ENCODE results near the gene SP110. TPM values are rescaled to one million over a fixed set of nuclear protein-coding genes. Genes with fewer than 3 reads are reported as not detected.

The SP110 gene
- total and polyA plus RNA-seq, 2 of the 8 experiments (the other 6 are each of a cell fraction or from before 2014, with no cell fraction given), result 3.1 to 7.1 TPM

- H3K79me2 ChIP-seq (ENCODE audit: control insufficient read depth in 1 of 2, insufficient read depth in 2 of 2, low read length in 2 of 2), result no peaks in the 10 kb centered on the region
- no peak overlapping the region for H3K27ac ChIP-seq (ENCODE audit: low read depth, low read length)
- ChIA-PET CTCF (ENCODE audit: partially characterized antibody) (interaction anchor here (0.8 to 0.9 kb wide), 2 partner anchors 91 to 454 kb away, joined by 3 read pairs; no protein-coding TSS in a partner anchor), POLR2A (ENCODE audit: partially characterized antibody) (no interaction called here)
- no peak overlapping the region for H4K5ac ChIP-seq (ENCODE audit: insufficient read length, low read depth, low read length)
- H2BK5ac ChIP-seq (ENCODE audit: low read depth, low read length), result no peak overlapping the region
- no peak overlapping the region for H4K8ac ChIP-seq (ENCODE audit: extremely low read depth, insufficient read depth, low read length)
- no peak overlapping the region for H3K4ac ChIP-seq (replicated peaks; ENCODE audit: insufficient read length, low read depth, low read length)
- H3K4me3 ChIP-seq (ENCODE audit: extremely low read depth in 1 of 4, insufficient read depth in 2 of 4, low read depth in 3 of 4, low read length in 4 of 4), result no peak overlapping the region
- no peak overlapping the region for H2BK20ac ChIP-seq (ENCODE audit: low read length)
- H2BK12ac ChIP-seq (ENCODE audit: low read depth, low read length), result no peak overlapping the region
- H3K4me2 ChIP-seq (ENCODE audit: insufficient read depth in 1 of 2, low read depth in 2 of 2, low read length in 2 of 2), result no peak overlapping the region
- no peak overlapping the region for H4K91ac ChIP-seq (replicated peaks; ENCODE audit: insufficient read length, low read length)
- 0 out of 4 replicates have a peak, but pooled peaks cover 0 to 4% of the 10 kb centered on the region in 2 experiments for H3K9me3 ChIP-seq (ENCODE audit: insufficient read depth in 2 of 2, low read depth in 1 of 2, low read length in 1 of 2)
- H3K23me2 ChIP-seq (ENCODE audit: low read depth, low read length), result no peaks in the 10 kb centered on the region
- no peaks in the 10 kb centered on the region for H3K36me3 ChIP-seq (ENCODE audit: control insufficient read depth in 2 of 4, insufficient read depth in 4 of 4, low read length in 3 of 4)
- no peak overlapping the region for H2AK5ac ChIP-seq (ENCODE audit: low read depth, low read length)
- no peak overlapping the region for H3K18ac ChIP-seq (ENCODE audit: extremely low read depth, low read length)
- no peak overlapping the region for H2AFZ ChIP-seq (ENCODE audit: low read length)
- H3K56ac ChIP-seq (replicated peaks; ENCODE audit: insufficient read length, low read depth, low read length), result no peak overlapping the region
- no peaks in the 10 kb centered on the region for H3K79me1 ChIP-seq (ENCODE audit: low read depth, low read length)
- peaks cover 0 to 2% (median 0%) of the 10 kb centered on the region in 4 experiments; a peak in 2 of 7 replicates for H3K4me1 ChIP-seq (replicated peaks in 1 of 4; ENCODE audit: control insufficient read depth in 3 of 4, insufficient read depth in 4 of 4, low read length in 3 of 4)
- H4K20me1 ChIP-seq (replicated peaks in 1 of 2; ENCODE audit: control insufficient read depth in 1 of 2, insufficient read depth in 2 of 2, low read length in 2 of 2), result no peaks in the 10 kb centered on the region
- no peak overlapping the region for H2BK120ac ChIP-seq (replicated peaks; ENCODE audit: low read depth, low read length)
- no peak overlapping the region for H3K9ac ChIP-seq (replicated peaks in 1 of 4; ENCODE audit: extremely low read depth in 1 of 4, low read depth in 3 of 4, low read length in 3 of 4)
- DNase-seq (ENCODE audit: low read depth in 1 of 2, low spot score in 2 of 2), result no peak
- H3K23ac ChIP-seq (ENCODE audit: insufficient read length), result no peak overlapping the region
- FAIRE-seq, result no peak
- H3K14ac ChIP-seq (ENCODE audit: insufficient read length), result no peak overlapping the region
- H3K27me3 ChIP-seq (replicated peaks in 1 of 4; ENCODE audit: control insufficient read depth in 3 of 4, extremely low read depth in 1 of 4, insufficient read depth in 3 of 4, low read length in 3 of 4), result no peaks in the 10 kb centered on the region
- 97% methylated on average over 7 of the region's 7 CpGs; no CpG with 5 or more reads in 1 of the 2 experiments for WGBS, 2 experiments (ENCODE audit: extremely low coverage in 1 of 2, insufficient coverage in 1 of 2, insufficient read length in 1 of 2, insufficient replicate concordance in 2 of 2, low coverage in 1 of 2, low lambda C conversion rate in 2 of 2, missing lambda C conversion rate in 1 of 2)
- H2BK15ac ChIP-seq (ENCODE audit: low read length), result no peak overlapping the region
- no peak for TF ChIP-seq SP1 (IDR thresholded peaks at IDR 0.05; ENCODE audit: low read depth, low read length)
- no peak for TF ChIP-seq ATF3 (IDR thresholded peaks at IDR 0.05; ENCODE audit: insufficient read depth, low read depth, low read length)
- no peak for TF ChIP-seq RAD21 (IDR thresholded peaks at IDR 0.05 in 1 of 2, conservative IDR thresholded peaks at IDR 0.05 in 1 of 2; ENCODE audit: low read depth in 2 of 2, low read length in 2 of 2)
- no peak for TF ChIP-seq SIRT6 (IDR thresholded peaks at IDR 0.05; ENCODE audit: low read length)
- TF ChIP-seq SIX5 (IDR thresholded peaks at IDR 0.05; ENCODE audit: low read depth, low read length), result no peak
- no peak for TF ChIP-seq E2F6 (IDR thresholded peaks at IDR 0.05)
- TF ChIP-seq TAF7 (optimal IDR thresholded peaks at IDR 0.05; ENCODE audit: borderline replicate concordance, low read depth, low read length), result no peak
- TF ChIP-seq KDM5A (IDR thresholded peaks at IDR 0.05; ENCODE audit: low read length), result no peak
- TF ChIP-seq RXRA (IDR thresholded peaks at IDR 0.05; ENCODE audit: insufficient read depth, low read depth, low read length), result no peak
- TF ChIP-seq SP2 (IDR thresholded peaks at IDR 0.05; ENCODE audit: low read length), result no peak
- TF ChIP-seq HDAC6 (IDR thresholded peaks at IDR 0.05; ENCODE audit: low read depth, low read length), result no peak
- no peak for TF ChIP-seq KDM1A (IDR thresholded peaks at IDR 0.05; ENCODE audit: borderline replicate concordance, low read length)
- TF ChIP-seq JUND (IDR thresholded peaks at IDR 0.05; ENCODE audit: low read length), result no peak
- TF ChIP-seq POU5F1 (IDR thresholded peaks at IDR 0.05; ENCODE audit: low read depth, low read length), result no peak
Observed at GRCh38 chr2:230155359-230155758, 64.4 kb downstream of the SP110 start.
